Thyroid gland (tissue), 4 donors: ENCODE results near the gene TRMT1. TPM values are rescaled to one million over a fixed set of nuclear protein-coding genes. Genes with fewer than 3 reads are reported as not detected.

Experiments used
- DNase-seq, 2 donors: peaks; one replicate each; pipeline ENCODE4 v3.0.0-alpha.2; 2019
- H3K27ac ChIP-seq, 3 donors: fragments of 200-600 bp; sonication (generic); 1 replicate in 2 of 3; 2 replicates in 1 of 3; pipeline ENCODE4 v1.5.1; 2016 to 2019; ENCODE audit warnings: mild to moderate bottlenecking in 1 of 3, moderate library complexity in 1 of 3
- H3K27me3 ChIP-seq: fragments of 200-600 bp; sonication (generic); one replicate; pipeline ENCODE4 v1.5.1; 2019
- H3K36me3 ChIP-seq, 2 donors: fragments of 200-600 bp; sonication (generic); one replicate each; pipeline ENCODE4 v1.5.1; 2016 to 2019
- H3K4me1 ChIP-seq, 2 donors: fragments of 200-600 bp; sonication (generic); one replicate each; pipeline ENCODE4 v1.5.1; 2017 to 2019
- H3K4me3 ChIP-seq, 3 donors: fragments of 200-600 bp; sonication (generic); replicated peaks in 1 of 3; 1 replicate in 2 of 3; 2 replicates in 1 of 3; pipeline ENCODE4 v1.5.1; 2016; ENCODE audit warnings: mild to moderate bottlenecking in 1 of 3
- H3K9me3 ChIP-seq: fragments of 200-600 bp; sonication (generic); one replicate; pipeline ENCODE4 v1.5.1; 2017
- CTCF ChIP-seq, 6 experiments: fragments of 200-600 bp in 3 of 6; fragments of 450-650 bp in 3 of 6; sonication (generic) in 3 of 6; IDR thresholded peaks; one replicate each; pipeline ENCODE4 v1.5.1; 2016 to 2019; ENCODE audit warnings: antibody characterized with exemption in 6 of 6, mild to moderate bottlenecking in 2 of 6, inconsistent platforms in 1 of 6, moderate library complexity in 1 of 6
- POLR2A ChIP-seq, 2 donors: fragments of 450-650 bp; IDR thresholded peaks; one replicate each; pipeline ENCODE4 v1.6.1; 2017; ENCODE audit warnings: antibody characterized with exemption in 2 of 2, mild to moderate bottlenecking in 2 of 2, moderate library complexity in 1 of 2
- WGBS, 2 donors: methylation state at CpG; one replicate each; pipeline ENCODE4 v1.1.5; 2017; 5-methylcytosine and 5-hydroxymethylcytosine counted together
- intact Hi-C: fragments of 100-400 bp; cut with DNase I; formaldehyde crosslinking; loops from one replicate; pipeline ENCODE4 v1.15.1; 2023
- total RNA-seq, 4 donors: library from RNA; depleted of rRNA; stranded (reverse); fragments of >200 nt; gene quantifications; one replicate each; pipeline ENCODE4 v1.2.3, GENCODE V29; 2016

Gene TRMT1
- total RNA-seq, 4 donors from 2014 or later: 23.9 to 31.3 (median 29.1) TPM

DNA sequence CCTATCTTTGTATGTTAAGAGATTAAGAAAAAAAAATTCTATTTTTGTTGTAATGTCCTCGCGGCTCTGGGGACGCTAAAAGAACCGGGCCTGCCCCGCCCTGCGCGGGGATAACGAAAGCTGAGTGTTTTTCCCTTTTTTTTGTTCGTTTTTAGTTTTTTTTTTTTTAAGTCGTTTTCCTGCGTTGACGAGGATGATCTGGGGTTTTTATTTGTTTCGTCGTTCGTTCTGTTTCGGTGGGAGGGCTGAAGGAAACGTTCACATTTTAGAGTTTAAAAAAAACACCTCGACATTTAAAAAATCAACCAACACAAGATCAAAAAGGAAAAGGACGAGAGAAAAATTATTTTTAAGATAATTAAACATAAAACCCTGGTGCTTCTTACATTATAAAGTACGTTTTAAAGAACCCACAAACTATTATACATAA is 19.5 kb downstream of the TRMT1 start:
- peak overlapping the region; percentile 74 to 84 (median 82) for H3K27ac ChIP-seq
- TF ChIP-seq POLR2A (IDR thresholded peaks at IDR 0.05) (no peak), CTCF (IDR thresholded peaks at IDR 0.05) (no peak)
- peaks cover 0 to 9% of the 10 kb centered on the region in 2 donors for H3K36me3 ChIP-seq
- no peak overlapping the region for H3K4me3 ChIP-seq
- 59 to 64% methylated on average over 20 of the region's 20 CpGs for WGBS, 2 donors
- no peaks in the 10 kb centered on the region for H3K9me3 ChIP-seq
- no peaks in the 10 kb centered on the region for H3K27me3 ChIP-seq
- DNase-seq: no peak
- H3K4me1 ChIP-seq: peaks cover 14 to 43% of the 10 kb centered on the region in 2 donors
- intact Hi-C loops: no loop called here

GRCh38 chr19:13095934-13096927 is 20.3 kb downstream of the TRMT1 start:
- TF ChIP-seq POLR2A (IDR thresholded peaks at IDR 0.05): no peak
- no peak for TF ChIP-seq CTCF (IDR thresholded peaks at IDR 0.05)
- WGBS, 2 donors: 75 to 80% methylated on average over 30 to 32 of the region's 44 CpGs
- intact Hi-C loops: loop anchor here (2.0 kb wide), 1 partner anchor 113 kb away; no protein-coding TSS in a partner anchor
- H3K4me3 ChIP-seq: no peak overlapping the region
- peak overlapping the region in 1 of 3 donors; percentile 82 for H3K27ac ChIP-seq
- H3K9me3 ChIP-seq: no peaks in the 10 kb centered on the region
- no peaks in the 10 kb centered on the region for H3K27me3 ChIP-seq
- DNase-seq: no peak
- peaks cover 0 to 9% of the 10 kb centered on the region in 2 donors for H3K36me3 ChIP-seq
- H3K4me1 ChIP-seq: peaks cover 14 to 43% of the 10 kb centered on the region in 2 donors

GRCh38 chr19:13095393-13095784 is 21.2 kb downstream of the TRMT1 start:
- H3K27me3 ChIP-seq: no peaks in the 10 kb centered on the region
- DNase-seq: no peak
- peaks cover 14 to 45% of the 10 kb centered on the region in 2 donors for H3K4me1 ChIP-seq
- TF ChIP-seq POLR2A (IDR thresholded peaks at IDR 0.05): no peak
- no peak for TF ChIP-seq CTCF (IDR thresholded peaks at IDR 0.05)
- WGBS, 2 donors: 81 to 86% methylated on average over 15 to 24 of the region's 25 CpGs
- no peak overlapping the region for H3K27ac ChIP-seq
- H3K4me3 ChIP-seq: no peak overlapping the region
- H3K36me3 ChIP-seq: peaks cover 0 to 13% of the 10 kb centered on the region in 2 donors
- intact Hi-C loops: loop anchor here (2.0 kb wide), 1 partner anchor 113 kb away; no protein-coding TSS in a partner anchor
- no peaks in the 10 kb centered on the region for H3K9me3 ChIP-seq

DNA sequence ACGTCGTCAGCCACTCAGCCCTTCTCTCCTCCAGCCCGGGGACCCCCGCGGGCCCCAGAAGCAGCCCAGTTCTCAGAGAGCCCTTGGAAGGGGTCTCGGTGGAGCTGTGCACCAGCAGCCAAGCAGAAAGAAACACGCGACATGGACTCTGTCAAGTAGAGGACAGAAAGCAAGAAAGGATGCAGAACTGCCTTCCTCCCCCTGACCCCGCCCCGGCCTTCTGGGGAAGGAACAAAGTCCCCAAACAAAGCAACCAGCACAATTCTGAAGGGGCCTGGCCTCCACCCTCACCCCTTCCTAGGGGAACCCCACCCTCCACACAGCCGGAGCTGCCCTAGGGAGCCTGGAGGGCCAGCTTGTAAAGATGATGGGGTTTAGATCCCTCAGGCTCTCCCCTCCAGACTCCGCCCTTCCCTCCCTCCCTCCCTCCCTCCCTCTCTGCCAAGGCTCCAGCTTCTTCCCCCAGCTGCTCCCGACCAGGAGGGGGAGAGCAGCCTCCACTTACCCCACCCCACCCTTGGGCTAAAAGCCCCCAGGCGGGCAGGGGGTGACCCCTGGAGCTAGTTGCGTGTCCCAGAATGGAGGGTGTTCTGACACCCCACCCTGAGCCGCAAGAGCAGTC is 21.7 kb downstream of the TRMT1 start:
- Histone ChIP-seq H3K27me3 (no peaks in the 10 kb centered on the region), H3K27ac (no peak overlapping the region), H3K4me3 (no peak overlapping the region), H3K4me1 (peaks cover 14 to 47% of the 10 kb centered on the region in 2 donors), H3K9me3 (no peaks in the 10 kb centered on the region), H3K36me3 (peaks cover 0 to 15% of the 10 kb centered on the region in 2 donors)
- no peak for DNase-seq
- intact Hi-C loops: loop anchor here (2.0 kb wide), 1 partner anchor 112 kb away; no protein-coding TSS in a partner anchor
- 71 to 72% methylated on average over 13 to 15 of the region's 16 CpGs for WGBS, 2 donors
- TF ChIP-seq CTCF (IDR thresholded peaks at IDR 0.05): no peak
- TF ChIP-seq POLR2A (IDR thresholded peaks at IDR 0.05): no peak
